Loucy (cell line): ENCODE results near the gene TRAF6.

ENCODE experiments used
- H2AFZ ChIP-seq: fragments of 200-600 bp; sonication (generic); 2 replicates; pipeline ENCODE4 v1.6.0; 2016; ENCODE audit warnings: antibody characterized with exemption, mild to moderate bottlenecking, low read length, moderate library complexity
- H3F3A ChIP-seq: fragments of 200-600 bp; 2 replicates; pipeline ENCODE4 v1.6.0; 2016; ENCODE audit warnings: antibody characterized with exemption, low read depth, mild to moderate bottlenecking
- H3K27me3 ChIP-seq: fragments of 200-600 bp; sonication (generic); 2 replicates; pipeline ENCODE4 v1.6.1; 2014; ENCODE audit warnings: low read length, mild to moderate bottlenecking; ENCODE audit not compliant: insufficient read depth, poor library complexity, severe bottlenecking
- H3K36me3 ChIP-seq: fragments of 200-600 bp; sonication (generic); 2 replicates; pipeline ENCODE4 v1.6.1; 2016; ENCODE audit warnings: low read length; ENCODE audit not compliant: insufficient read depth
- H3K4me1 ChIP-seq: fragments of 200-600 bp; sonication (generic); 2 replicates; pipeline ENCODE4 v1.5.1; 2014; ENCODE audit warnings: low read length, mild to moderate bottlenecking; ENCODE audit not compliant: insufficient read depth, poor library complexity, severe bottlenecking
- H3K4me2 ChIP-seq: fragments of 200-600 bp; sonication (generic); 2 replicates; pipeline ENCODE4 v1.6.0; 2014; ENCODE audit warnings: antibody characterized with exemption, low read length, low read depth, mild to moderate bottlenecking; ENCODE audit not compliant: poor library complexity, severe bottlenecking
- H3K4me3 ChIP-seq: fragments of 200-600 bp; sonication (generic); 2 replicates; pipeline ENCODE4 v1.5.1; 2014; ENCODE audit warnings: low read length, mild to moderate bottlenecking, mixed read lengths; ENCODE audit not compliant: poor library complexity, severe bottlenecking
- H3K79me2 ChIP-seq: fragments of 200-600 bp; sonication (generic); 2 replicates; pipeline ENCODE4 v1.6.1; 2014; ENCODE audit warnings: low read length; ENCODE audit not compliant: insufficient read depth
- H3K9ac ChIP-seq: fragments of 200-600 bp; sonication (generic); 2 replicates; pipeline ENCODE4 v1.6.0; 2014; ENCODE audit warnings: mild to moderate bottlenecking, low read depth, low read length, moderate library complexity; ENCODE audit not compliant: poor library complexity, severe bottlenecking
- H3K9me2 ChIP-seq: fragments of 200-600 bp; sonication (generic); replicated peaks from 2 replicates; pipeline ENCODE4 v1.6.1; 2016; ENCODE audit warnings: low read depth, low read length, mixed read lengths
- H3K9me3 ChIP-seq: fragments of 200-600 bp; sonication (generic); 2 replicates; pipeline ENCODE4 v1.6.1; 2014; ENCODE audit warnings: mild to moderate bottlenecking, antibody characterized with exemption, low read length, low read depth; ENCODE audit not compliant: insufficient read depth
- H4K20me1 ChIP-seq: fragments of 200-600 bp; sonication (generic); 2 replicates; pipeline ENCODE4 v1.6.0; 2014; ENCODE audit warnings: antibody characterized with exemption, low read length, mild to moderate bottlenecking; ENCODE audit not compliant: insufficient read depth, poor library complexity, severe bottlenecking
- CTCF ChIP-seq: fragments of 200-600 bp; sonication (generic); conservative IDR thresholded peaks from 2 replicates; pipeline ENCODE4 v1.5.1; 2014; ENCODE audit warnings: mild to moderate bottlenecking, antibody characterized with exemption, low read length
- EZH2phosphoT487 ChIP-seq: fragments of 200-600 bp; IDR thresholded peaks from 2 replicates; pipeline ENCODE4 v1.6.1; 2018; ENCODE audit warnings: antibody characterized with exemption, mild to moderate bottlenecking, moderate library complexity, borderline replicate concordance

The TRAF6 gene

GRCh38 chr11:36447947-36448346 lies 62.1 kb downstream of the TRAF6 start:
- no peaks in the 10 kb centered on the region for H3K9me2 ChIP-seq
- H3K79me2 ChIP-seq: peaks cover 27% of the 10 kb centered on the region; the same call in 1 of the 2 replicates
- H2AFZ ChIP-seq: no peak overlapping the region
- no peaks in the 10 kb centered on the region for H4K20me1 ChIP-seq
- H3K4me3 ChIP-seq: no peak overlapping the region
- H3F3A ChIP-seq: peaks cover 16% of the 10 kb centered on the region
- H3K4me1 ChIP-seq: peaks cover 38% of the 10 kb centered on the region
- no peak overlapping the region for H3K4me2 ChIP-seq
- no peaks in the 10 kb centered on the region for H3K9me3 ChIP-seq
- H3K9ac ChIP-seq: no peak overlapping the region
- TF ChIP-seq EZH2phosphoT487 (no peak), CTCF (no peak)
- no peaks in the 10 kb centered on the region for H3K27me3 ChIP-seq
- H3K36me3 ChIP-seq: peaks cover 90% of the 10 kb centered on the region

DNA sequence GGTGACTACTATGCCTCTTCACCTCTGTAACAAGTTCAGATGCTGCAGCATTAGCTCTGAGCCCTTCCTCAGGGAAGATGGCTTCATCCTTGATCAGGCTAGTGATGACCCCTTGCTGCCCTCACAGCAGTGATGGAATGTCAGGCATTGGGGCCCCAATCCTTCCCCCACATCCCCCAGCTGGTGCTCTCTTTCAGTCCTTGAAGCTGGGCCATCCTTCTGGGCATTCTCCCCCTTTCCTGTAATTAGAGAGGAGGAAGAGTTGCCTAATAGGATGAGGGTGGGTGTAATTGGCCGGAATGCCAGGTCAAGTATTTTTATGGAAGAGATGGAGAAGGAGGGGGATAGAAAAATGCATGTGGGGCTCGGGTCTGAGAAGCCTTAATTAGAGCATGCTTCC lies 62.6 kb downstream of the TRAF6 start:
- peaks cover 34% of the 10 kb centered on the region for H3K4me1 ChIP-seq
- peaks cover 27% of the 10 kb centered on the region; the same call in 1 of the 2 replicates for H3K79me2 ChIP-seq
- H3K4me3 ChIP-seq: no peak overlapping the region
- H4K20me1 ChIP-seq: no peaks in the 10 kb centered on the region
- H3K9me3 ChIP-seq: no peaks in the 10 kb centered on the region
- no peaks in the 10 kb centered on the region for H3K27me3 ChIP-seq
- peaks cover 94% of the 10 kb centered on the region for H3K36me3 ChIP-seq
- H3F3A ChIP-seq: peaks cover 13% of the 10 kb centered on the region
- H3K9me2 ChIP-seq: no peaks in the 10 kb centered on the region
- TF ChIP-seq CTCF: no peak
- no peak overlapping the region for H2AFZ ChIP-seq
- H3K4me2 ChIP-seq: no peak overlapping the region
- no peak overlapping the region for H3K9ac ChIP-seq

DNA sequence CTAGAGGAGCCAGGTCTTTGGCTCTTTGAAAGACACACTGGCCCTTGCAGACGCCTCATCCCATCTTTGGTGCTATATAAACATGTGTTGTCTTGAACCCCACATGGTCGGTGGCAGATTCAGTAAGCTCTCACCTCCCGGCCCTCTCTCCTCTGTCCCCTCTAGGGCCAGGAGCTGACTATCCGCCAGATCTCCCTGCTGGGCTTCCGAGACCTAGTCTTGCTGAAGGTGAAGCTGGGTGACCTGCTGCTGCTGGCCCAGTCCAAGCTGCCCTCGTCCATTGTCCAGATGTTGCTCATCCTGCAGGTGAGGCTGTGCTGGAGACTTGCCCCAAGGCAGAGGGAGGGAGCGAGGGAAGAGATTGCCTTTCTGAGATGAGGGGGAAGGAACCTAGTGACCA lies 63.9 kb downstream of the TRAF6 start:
- peaks cover 4% of the 10 kb centered on the region; the same call in 1 of the 2 replicates for H3K9me3 ChIP-seq
- TF ChIP-seq EZH2phosphoT487: no peak
- H3K27me3 ChIP-seq: no peaks in the 10 kb centered on the region
- H3K79me2 ChIP-seq: peaks cover 27% of the 10 kb centered on the region; the same call in 1 of the 2 replicates
- no peak overlapping the region for H3K4me2 ChIP-seq
- peaks cover 96% of the 10 kb centered on the region for H3K36me3 ChIP-seq
- no peak overlapping the region for H2AFZ ChIP-seq
- H3K4me3 ChIP-seq: no peak overlapping the region
- H3K9ac ChIP-seq: no peak overlapping the region
- H3K4me1 ChIP-seq: peaks cover 21% of the 10 kb centered on the region
- 0 out of 2 replicates have a peak, but pooled peaks cover under 1% of the 10 kb centered on the region for H3F3A ChIP-seq
- H4K20me1 ChIP-seq: no peaks in the 10 kb centered on the region
- no peaks in the 10 kb centered on the region for H3K9me2 ChIP-seq

GRCh38 chr11:36443661-36444060 lies 66.4 kb downstream of the TRAF6 start:
- Histone ChIP-seq H3K4me2 (no peak overlapping the region), H3K79me2 (peaks cover 18% of the 10 kb centered on the region; the same call in 1 of the 2 replicates), H3F3A (no peaks in the 10 kb centered on the region), H3K4me1 (no peaks in the 10 kb centered on the region), H3K36me3 (peaks cover 96% of the 10 kb centered on the region), H4K20me1 (no peaks in the 10 kb centered on the region), H3K9me2 (no peaks in the 10 kb centered on the region), H3K9me3 (peaks cover 5% of the 10 kb centered on the region; the same call in 1 of the 2 replicates), H2AFZ (no peak overlapping the region), H3K4me3 (no peak overlapping the region), H3K27me3 (no peaks in the 10 kb centered on the region), H3K9ac (no peak overlapping the region)
- TF ChIP-seq EZH2phosphoT487 (no peak), CTCF (no peak)
